ENCODE results near the gene HCN2. TPM values are rescaled to one million over a fixed set of nuclear protein-coding genes. Genes with fewer than 3 reads are reported as not detected.

HCN2 gene
- total RNA-seq, 2 experiments from 2014 or later: 0.06 to 1.0 TPM

- Histone ChIP-seq H3K4me1 (ENCODE audit: insufficient read depth, low read length, poor library complexity, severe bottlenecking) (peaks cover 12% of the 10 kb centered on the region), H3K27ac (ENCODE audit: low read depth, low read length, poor library complexity, severe bottlenecking) (no peak overlapping the region), H3K4me3 (ENCODE audit: low read depth, low read length, poor library complexity, severe bottlenecking) (no peak overlapping the region), H3K79me2 (ENCODE audit: insufficient read depth, low read depth, low read length) (no peaks in the 10 kb centered on the region), H3K9me2 (ENCODE audit: insufficient read depth, low read length) (no peaks in the 10 kb centered on the region), H3K36me3 (ENCODE audit: insufficient read depth, low read length) (peaks cover 4% of the 10 kb centered on the region; the same call in 1 of the 2 replicates), H4K20me1 (ENCODE audit: insufficient read depth, low read length) (no peaks in the 10 kb centered on the region), H3K9me3 (ENCODE audit: low read length) (no peaks in the 10 kb centered on the region), H2AFZ (ENCODE audit: low read length) (no peak overlapping the region), H3K4me2 (ENCODE audit: low read length) (peak overlapping the region; percentile 22)
- ChIA-PET POLR2A (no interaction called here), CTCF (ENCODE audit: unreplicated experiment) (no interaction called here)
- DNase-seq (ENCODE audit: low spot score): peak; percentile 49
- TF ChIP-seq EZH2phosphoT487 (IDR thresholded peaks at IDR 0.05; ENCODE audit: borderline replicate concordance, low read depth, low read length) (no peak), CTCF (conservative IDR thresholded peaks at IDR 0.05; ENCODE audit: low read length) (peak; percentile 63)
- BruUV-seq (replicated peaks): no TSS peak
- intact Hi-C loops (cut with micrococcal nuclease; ENCODE audit: unreplicated experiment): loop anchor here (5.0 kb wide), 1 partner anchor 144 kb away; no protein-coding TSS in a partner anchor
Observed at GRCh38 chr19:588093-588740, 1.5 kb upstream of the HCN2 start.

DNA sequence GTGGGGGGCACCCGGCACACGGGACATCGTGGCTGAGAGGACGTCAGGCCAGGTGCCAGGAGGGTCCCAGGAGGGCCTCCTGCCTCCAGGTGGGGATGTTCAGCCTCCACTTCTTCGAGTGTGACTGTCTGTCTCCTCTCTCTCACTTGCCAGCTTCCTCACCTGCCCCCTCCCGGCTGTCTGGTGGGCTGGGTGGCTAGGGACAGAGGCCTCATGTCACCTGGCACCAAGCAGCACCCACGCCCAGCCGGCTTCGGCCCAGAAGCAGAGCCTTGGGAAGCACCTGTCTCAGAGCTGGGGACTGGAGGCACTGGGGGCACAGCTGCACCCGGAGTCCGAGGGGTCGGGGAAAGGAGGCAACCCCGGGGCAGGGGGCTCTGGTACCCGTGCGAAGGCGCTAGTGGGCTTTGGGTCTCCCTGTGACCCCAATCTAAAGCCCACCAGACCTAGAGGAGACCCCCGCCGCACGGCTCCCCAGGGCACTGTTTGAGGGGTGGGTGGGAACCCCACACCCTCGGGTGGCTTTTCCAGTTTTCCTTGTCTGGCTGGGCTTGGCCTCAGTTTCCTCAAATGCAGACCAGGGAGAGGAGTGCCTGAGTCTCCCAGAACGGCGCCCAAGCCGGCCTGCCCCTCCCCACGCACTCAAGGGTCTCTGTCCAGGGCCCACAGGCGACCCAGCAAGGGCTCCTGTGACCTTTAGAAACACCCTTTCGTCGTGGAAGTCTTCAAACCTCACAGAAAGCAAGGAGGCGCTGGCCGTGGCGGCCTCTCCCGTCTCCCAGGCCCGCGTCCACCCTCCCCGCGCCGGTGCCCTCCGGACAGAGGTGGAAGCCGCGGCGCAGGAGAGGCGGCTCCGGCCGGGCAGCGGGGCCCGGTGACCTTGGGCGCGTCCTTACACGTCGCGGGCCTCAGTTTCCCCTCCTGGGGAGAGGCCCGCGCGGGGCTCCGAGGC lies 664 bp upstream of the HCN2 start:
- Histone ChIP-seq H4K20me1 (ENCODE audit: insufficient read depth, low read length) (no peaks in the 10 kb centered on the region), H3K27ac (ENCODE audit: low read depth, low read length, poor library complexity, severe bottlenecking) (no peak overlapping the region), H3K36me3 (ENCODE audit: insufficient read depth, low read length) (no peaks in the 10 kb centered on the region), H3K4me3 (ENCODE audit: low read depth, low read length, poor library complexity, severe bottlenecking) (no peak overlapping the region), H3K9me2 (ENCODE audit: insufficient read depth, low read length) (no peaks in the 10 kb centered on the region), H3K4me2 (ENCODE audit: low read length) (peak overlapping the region; percentile 22), H3K9me3 (ENCODE audit: low read length) (no peaks in the 10 kb centered on the region), H3K4me1 (ENCODE audit: insufficient read depth, low read length, poor library complexity, severe bottlenecking) (peaks cover 12% of the 10 kb centered on the region), H2AFZ (ENCODE audit: low read length) (no peak overlapping the region), H3K79me2 (ENCODE audit: insufficient read depth, low read depth, low read length) (no peaks in the 10 kb centered on the region)
- CTCF ChIA-PET (ENCODE audit: unreplicated experiment): no interaction called here
- intact Hi-C loops (cut with micrococcal nuclease; ENCODE audit: unreplicated experiment): loop anchor here (5.0 kb wide), 1 partner anchor 143 kb away; no protein-coding TSS in a partner anchor
- no TSS peak for BruUV-seq (replicated peaks)
- DNase-seq (ENCODE audit: low spot score): peak; percentile 55
- POLR2A ChIA-PET: no interaction called here
- peak; percentile 2; the same call in 1 of the 2 replicates for TF ChIP-seq CTCF (conservative IDR thresholded peaks at IDR 0.05; ENCODE audit: low read length)
- TF ChIP-seq EZH2phosphoT487 (IDR thresholded peaks at IDR 0.05; ENCODE audit: borderline replicate concordance, low read depth, low read length): no peak

Data from OCI-LY7 (cell line).